Measurements from ENCODE around the gene SYNE2.

- no peak for TF ChIP-seq CTCF (conservative IDR thresholded peaks at IDR 0.05 in 1 of 2, IDR thresholded peaks at IDR 0.05 in 1 of 2; ENCODE audit: low read depth in 1 of 2, low read length in 2 of 2)
- no peak for TF ChIP-seq EZH2 (IDR thresholded peaks at IDR 0.05; ENCODE audit: low read length, missing control alignments)
Observed at GRCh38 chr14:64200170-64200569, 347.4 kb downstream of the SYNE2 start.

Data from fibroblast of lung (primary cell).